ENCODE measurements around the gene SEMA4D.

Gene SEMA4D

GRCh38 chr9:89428222-89428761 is 69.6 kb downstream of the SEMA4D start:
- no peak for DNase-seq (ENCODE audit: low read depth)

GRCh38 chr9:89427621-89428221 is 70.2 kb downstream of the SEMA4D start:
- no peak for DNase-seq (ENCODE audit: low read depth)

GRCh38 chr9:89426384-89426961 is 71.4 kb downstream of the SEMA4D start:
- DNase-seq (ENCODE audit: low read depth), result no peak

- DNase-seq (ENCODE audit: low read depth), result no peak
Measured at GRCh38 chr9:89425921-89426383, 72.0 kb downstream of the SEMA4D start.

GRCh38 chr9:89425024-89425805 is 72.7 kb downstream of the SEMA4D start:
- no peak for DNase-seq (ENCODE audit: low read depth)

GRCh38 chr9:89422151-89422975 is 75.5 kb downstream of the SEMA4D start:
- DNase-seq (ENCODE audit: low read depth), result no peak

GRCh38 chr9:89421595-89421994 is 76.3 kb downstream of the SEMA4D start:
- no peak for DNase-seq (ENCODE audit: low read depth)

GRCh38 chr9:89420397-89421178 is 77.3 kb downstream of the SEMA4D start:
- DNase-seq (ENCODE audit: low read depth), result no peak

GRCh38 chr9:89419978-89420394 is 77.9 kb downstream of the SEMA4D start:
- no peak for DNase-seq (ENCODE audit: low read depth)

- DNase-seq (ENCODE audit: low read depth), result no peak
Measured at GRCh38 chr9:89418882-89419640, 78.9 kb downstream of the SEMA4D start.

GRCh38 chr9:89418474-89418845 is 79.5 kb downstream of the SEMA4D start:
- no peak for DNase-seq (ENCODE audit: low read depth)

- no peak for DNase-seq (ENCODE audit: low read depth)
Measured at GRCh38 chr9:89417832-89418473, 80.0 kb downstream of the SEMA4D start.

GRCh38 chr9:89414670-89415324 is 83.1 kb downstream of the SEMA4D start:
- DNase-seq (ENCODE audit: low read depth), result no peak

- no peak for DNase-seq (ENCODE audit: low read depth)
Measured at GRCh38 chr9:89413963-89414638, 83.8 kb downstream of the SEMA4D start.

GRCh38 chr9:89412951-89413350 is 85.0 kb downstream of the SEMA4D start:
- DNase-seq (ENCODE audit: low read depth), result no peak

- no peak for DNase-seq (ENCODE audit: low read depth)
Measured at GRCh38 chr9:89412541-89412940, 85.4 kb downstream of the SEMA4D start.

- no peak for DNase-seq (ENCODE audit: low read depth)
Measured at GRCh38 chr9:89411759-89412158, 86.2 kb downstream of the SEMA4D start.

- no peak for DNase-seq (ENCODE audit: low read depth)
Measured at GRCh38 chr9:89410641-89411350, 87.1 kb downstream of the SEMA4D start.

Data from fibroblast of the conjunctiva (primary cell).